ENCODE results near the gene NYNRIN.

NYNRIN gene

GRCh38 chr14:24414077-24414476 is 15.3 kb downstream of the NYNRIN start:
- FAIRE-seq (no peak), DNase-seq (ENCODE audit: low spot score) (no peak)

DNA sequence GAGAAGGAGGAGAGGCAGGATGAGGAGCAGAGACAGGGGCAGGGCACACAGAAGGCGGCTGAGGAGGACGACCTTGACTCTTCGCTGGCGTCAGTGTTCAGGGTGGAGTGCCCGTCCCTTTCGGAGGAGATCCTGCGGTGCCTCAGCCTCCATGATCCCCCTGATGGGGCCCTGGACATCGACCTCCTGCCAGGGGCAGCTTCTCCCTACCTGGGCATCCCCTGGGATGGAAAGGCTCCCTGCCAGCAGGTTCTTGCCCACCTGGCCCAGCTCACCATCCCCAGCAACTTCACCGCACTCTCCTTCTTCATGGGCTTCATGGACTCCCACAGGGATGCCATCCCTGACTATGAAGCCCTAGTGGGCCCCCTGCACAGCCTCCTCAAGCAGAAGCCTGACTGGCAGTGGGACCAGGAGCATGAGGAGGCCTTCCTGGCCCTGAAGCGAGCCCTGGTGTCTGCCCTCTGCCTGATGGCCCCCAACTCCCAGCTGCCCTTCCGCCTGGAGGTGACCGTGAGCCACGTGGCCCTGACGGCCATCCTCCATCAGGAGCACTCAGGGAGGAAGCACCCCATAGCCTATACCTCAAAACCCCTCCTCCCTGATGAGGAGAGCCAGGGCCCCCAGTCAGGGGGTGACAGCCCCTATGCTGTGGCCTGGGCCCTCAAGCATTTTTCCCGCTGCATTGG is 16.1 kb downstream of the NYNRIN start:
- DNase-seq (ENCODE audit: low spot score) (no peak), FAIRE-seq (no peak)

DNA sequence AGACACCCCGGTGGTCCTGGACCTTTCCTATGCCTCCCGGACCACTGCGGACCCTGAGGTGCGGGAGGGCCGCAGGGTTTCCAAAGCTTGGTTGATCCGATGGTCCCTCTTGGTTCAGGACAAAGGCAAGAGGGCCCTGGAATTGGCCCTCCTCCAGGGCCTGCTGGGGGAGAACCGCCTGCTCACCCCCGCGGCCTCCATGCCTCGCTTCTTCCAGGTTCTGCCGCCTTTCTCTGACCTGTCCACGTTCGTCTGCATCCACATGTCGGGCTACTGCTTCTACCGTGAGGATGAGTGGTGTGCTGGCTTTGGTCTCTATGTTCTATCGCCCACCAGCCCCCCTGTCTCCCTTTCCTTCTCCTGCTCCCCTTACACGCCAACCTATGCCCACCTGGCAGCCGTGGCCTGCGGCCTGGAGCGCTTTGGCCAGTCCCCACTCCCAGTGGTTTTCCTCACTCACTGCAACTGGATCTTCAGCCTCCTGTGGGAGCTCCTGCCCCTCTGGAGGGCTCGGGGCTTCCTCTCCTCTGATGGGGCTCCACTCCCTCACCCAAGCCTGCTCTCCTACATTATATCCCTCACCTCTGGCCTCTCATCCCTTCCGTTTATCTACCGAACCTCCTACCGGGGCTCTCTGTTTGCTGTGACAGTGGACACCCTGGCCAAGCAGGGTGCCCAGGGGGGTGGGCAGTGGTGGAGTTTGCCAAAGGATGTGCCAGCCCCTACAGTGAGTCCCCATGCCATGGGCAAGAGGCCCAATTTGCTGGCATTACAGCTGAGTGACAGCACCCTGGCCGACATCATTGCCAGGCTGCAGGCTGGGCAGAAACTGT is 16.8 kb downstream of the NYNRIN start:
- DNase-seq (ENCODE audit: low spot score) (no peak), FAIRE-seq (no peak)

DNA sequence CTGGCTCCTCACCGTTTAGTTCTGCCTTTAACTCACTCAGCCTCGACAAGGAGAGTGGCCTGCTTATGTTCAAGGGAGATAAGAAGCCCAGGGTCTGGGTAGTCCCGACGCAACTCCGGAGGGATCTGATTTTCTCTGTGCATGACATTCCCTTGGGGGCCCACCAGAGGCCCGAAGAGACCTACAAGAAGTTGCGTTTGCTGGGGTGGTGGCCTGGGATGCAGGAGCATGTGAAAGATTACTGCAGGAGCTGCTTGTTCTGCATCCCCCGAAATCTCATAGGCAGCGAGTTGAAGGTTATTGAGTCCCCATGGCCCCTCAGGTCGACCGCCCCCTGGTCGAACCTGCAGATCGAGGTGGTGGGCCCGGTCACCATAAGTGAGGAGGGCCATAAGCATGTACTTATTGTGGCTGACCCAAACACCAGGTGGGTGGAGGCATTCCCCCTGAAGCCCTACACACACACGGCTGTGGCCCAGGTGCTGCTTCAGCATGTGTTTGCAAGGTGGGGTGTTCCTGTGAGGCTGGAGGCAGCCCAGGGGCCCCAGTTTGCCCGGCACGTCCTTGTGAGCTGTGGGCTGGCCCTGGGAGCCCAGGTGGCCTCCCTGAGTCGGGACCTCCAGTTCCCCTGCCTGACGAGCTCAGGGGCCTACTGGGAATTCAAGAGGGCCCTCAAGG is 17.6 kb downstream of the NYNRIN start:
- DNase-seq (ENCODE audit: low spot score) (no peak), FAIRE-seq (no peak)

DNA sequence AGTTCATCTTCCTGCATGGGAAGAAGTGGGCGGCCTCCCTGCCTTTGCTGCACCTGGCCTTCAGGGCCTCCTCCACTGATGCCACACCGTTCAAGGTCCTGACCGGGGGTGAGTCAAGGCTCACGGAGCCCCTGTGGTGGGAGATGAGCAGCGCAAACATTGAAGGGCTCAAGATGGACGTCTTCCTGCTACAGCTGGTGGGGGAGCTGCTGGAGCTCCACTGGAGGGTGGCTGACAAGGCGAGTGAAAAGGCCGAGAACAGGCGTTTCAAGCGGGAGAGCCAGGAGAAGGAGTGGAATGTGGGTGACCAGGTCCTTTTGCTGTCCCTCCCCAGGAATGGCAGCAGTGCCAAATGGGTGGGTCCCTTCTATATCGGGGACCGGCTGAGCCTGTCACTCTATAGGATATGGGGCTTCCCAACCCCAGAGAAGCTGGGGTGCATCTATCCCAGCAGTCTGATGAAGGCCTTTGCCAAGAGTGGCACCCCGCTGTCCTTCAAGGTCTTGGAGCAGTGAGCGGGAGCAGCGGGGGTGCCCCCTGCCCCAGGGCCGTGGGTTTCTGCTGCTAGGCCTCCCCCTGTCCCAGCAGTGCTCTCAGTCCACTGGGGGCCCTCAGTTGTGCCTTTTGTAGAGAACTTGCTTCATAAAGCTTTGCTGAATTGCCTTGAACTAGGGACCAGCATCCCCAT is 18.3 kb downstream of the NYNRIN start:
- FAIRE-seq (no peak), DNase-seq (ENCODE audit: low spot score) (no peak)

- no peak for FAIRE-seq
- DNase-seq (ENCODE audit: low spot score): no peak
Observed at GRCh38 chr14:24417832-24418491, 19.2 kb downstream of the NYNRIN start.

DNA sequence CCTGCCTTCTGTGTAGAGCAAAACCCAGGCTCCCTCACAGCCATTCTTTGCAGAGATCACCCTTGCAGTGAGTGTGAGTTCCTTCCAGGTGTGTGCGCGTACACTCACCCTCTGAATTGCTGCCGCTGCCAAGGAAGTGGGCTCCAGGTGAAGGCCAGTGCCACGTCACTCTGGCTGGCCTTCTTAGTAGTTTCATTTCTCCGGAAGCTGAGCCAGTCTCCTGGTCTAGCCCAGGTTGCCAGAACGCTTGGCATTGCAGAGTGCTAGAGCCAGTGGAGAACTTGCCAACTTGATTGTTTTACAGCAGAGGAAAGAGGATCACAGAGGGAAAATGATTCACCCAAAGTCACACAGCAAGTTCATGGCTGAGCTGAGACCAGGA is 19.7 kb downstream of the NYNRIN start:
- FAIRE-seq: no peak
- DNase-seq (ENCODE audit: low spot score): no peak

GRCh38 chr14:24422261-24422660 is 23.5 kb downstream of the NYNRIN start:
- FAIRE-seq (no peak), DNase-seq (ENCODE audit: low spot score) (no peak)

- FAIRE-seq (no peak), DNase-seq (ENCODE audit: low spot score) (no peak)
Observed at GRCh38 chr14:24422694-24423601, 24.1 kb downstream of the NYNRIN start.

- FAIRE-seq (no peak), DNase-seq (ENCODE audit: low spot score) (no peak)
Observed at GRCh38 chr14:24425704-24426103, 26.9 kb downstream of the NYNRIN start.

GRCh38 chr14:24426150-24426911 is 27.5 kb downstream of the NYNRIN start:
- DNase-seq (ENCODE audit: low spot score) (no peak), FAIRE-seq (no peak)

DNA sequence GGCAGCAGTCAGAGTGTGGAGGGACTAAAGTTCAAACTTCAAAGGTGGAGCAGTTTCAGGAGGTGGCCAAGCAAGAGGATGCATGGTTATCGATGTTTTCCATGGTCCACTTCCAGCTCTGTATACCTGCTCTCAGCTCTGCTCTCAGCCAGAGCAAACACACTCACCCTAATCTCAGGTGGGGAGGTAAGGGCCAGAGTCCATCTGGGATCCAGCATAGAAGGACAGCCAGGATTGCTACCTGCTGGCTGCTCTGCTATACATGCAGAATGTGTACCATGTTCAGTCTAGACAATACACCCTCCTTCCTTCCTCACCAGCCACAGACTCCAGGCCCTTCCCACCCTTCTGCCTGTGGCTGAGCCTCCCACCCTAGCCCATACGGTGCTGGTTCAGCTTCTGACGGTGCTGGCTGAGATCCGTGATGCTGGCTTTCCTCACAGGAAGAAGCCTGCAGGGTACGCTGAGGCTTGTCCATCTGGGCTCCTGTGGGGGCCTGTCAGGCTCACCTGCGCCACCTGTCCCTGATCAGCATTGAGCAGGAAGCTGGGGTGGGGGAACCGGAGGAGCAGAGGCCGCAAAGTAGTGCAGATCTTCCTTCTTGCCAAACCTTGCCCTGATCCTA is 28.2 kb downstream of the NYNRIN start:
- no peak for FAIRE-seq

GRCh38 chr14:24427537-24428508 is 29.0 kb downstream of the NYNRIN start:
- DNase-seq (ENCODE audit: low spot score) (no peak), FAIRE-seq (no peak)

More for the DNA sequence above, 28.2 kb downstream of the NYNRIN start:
- DNase-seq (ENCODE audit: low spot score): no peak

DNA sequence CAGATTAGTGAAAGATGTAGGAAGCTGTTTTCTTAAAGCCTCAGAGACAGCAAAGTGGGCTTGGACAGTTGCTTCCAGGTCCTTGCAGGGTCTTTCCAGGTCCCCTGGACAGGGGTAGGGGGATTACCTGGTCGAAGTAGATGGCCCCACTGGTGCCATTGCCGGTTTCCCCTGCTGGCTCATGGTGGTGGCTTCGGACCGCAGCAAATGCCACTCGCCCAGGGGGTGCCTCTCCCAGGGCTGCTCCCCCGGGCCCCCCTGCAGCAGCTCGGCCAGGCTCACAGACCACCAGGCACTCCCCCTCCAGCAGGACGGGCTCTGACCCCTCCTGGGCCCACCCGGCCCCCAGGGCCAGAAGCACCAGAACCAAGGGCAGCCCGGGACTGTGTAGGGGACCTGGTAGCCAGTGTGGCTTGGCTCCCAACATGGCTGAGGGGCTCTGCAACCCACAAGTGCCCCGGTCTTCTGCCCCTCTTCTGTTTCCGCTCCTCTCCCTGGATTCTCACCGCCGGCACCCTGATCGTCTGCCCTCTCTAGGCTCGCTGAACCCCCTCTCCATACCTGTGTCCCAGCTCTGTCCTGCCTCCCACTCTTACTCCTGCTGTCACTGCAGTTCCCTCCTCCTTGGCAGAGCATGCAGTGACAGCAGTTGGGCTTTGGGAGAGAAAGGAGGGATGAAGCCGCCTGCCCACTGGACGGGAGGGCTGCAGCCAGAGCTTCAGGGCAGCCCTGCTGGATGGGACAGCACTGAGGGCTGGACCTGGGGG is 30.0 kb downstream of the NYNRIN start:
- no peak for FAIRE-seq
- DNase-seq (ENCODE audit: low spot score): no peak

DNA sequence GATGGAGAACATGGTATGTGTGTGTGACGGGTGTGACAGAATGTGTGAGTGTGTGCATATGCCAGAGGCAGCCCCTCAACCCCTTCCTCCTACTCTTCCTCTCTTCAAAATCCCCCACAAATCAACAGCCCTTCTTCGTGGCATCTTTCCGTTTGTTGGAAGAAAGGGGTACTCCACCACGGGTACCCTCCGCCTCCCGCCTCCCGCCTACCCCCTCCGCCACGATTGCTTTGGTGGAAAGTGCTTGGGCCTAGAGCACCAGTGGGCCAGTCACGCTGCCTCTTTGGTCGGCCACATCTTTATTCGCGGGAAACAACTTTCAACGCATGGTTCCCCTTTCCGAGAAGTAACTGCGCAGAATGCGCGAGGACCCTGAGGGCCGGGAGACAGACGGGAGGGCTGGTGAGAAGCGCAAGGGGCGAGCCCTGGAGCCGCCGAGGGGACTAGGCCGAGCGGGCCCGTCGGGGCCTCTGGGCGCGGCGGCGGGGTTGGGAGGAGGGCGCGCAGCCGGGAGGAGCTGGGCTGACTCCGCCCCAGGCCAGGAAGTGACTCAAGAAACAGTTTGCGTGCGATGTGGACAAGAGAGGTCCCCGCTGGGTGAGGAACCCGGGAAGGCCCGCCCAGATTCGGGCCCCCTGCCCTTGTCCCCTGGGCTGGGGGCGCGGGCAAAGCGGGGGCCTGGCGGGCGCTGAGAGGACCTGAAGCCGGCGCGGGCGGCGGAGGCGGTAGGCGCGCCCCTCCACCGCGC is 30.8 kb downstream of the NYNRIN start, which contains the start of the genes CBLN3 and KHNYN:
Gene CBLN3 (minus strand): TSS at position 274 of the 748 bp plus-strand sequence. CDS start 614 bp downstream, outside the sequence.
Gene KHNYN (plus strand): TSS at position 560 of the 748 bp plus-strand sequence. CDS start 777 bp downstream, outside the sequence.
- DNase-seq (ENCODE audit: low spot score) (peak; percentile 96), FAIRE-seq (no peak)

DNA sequence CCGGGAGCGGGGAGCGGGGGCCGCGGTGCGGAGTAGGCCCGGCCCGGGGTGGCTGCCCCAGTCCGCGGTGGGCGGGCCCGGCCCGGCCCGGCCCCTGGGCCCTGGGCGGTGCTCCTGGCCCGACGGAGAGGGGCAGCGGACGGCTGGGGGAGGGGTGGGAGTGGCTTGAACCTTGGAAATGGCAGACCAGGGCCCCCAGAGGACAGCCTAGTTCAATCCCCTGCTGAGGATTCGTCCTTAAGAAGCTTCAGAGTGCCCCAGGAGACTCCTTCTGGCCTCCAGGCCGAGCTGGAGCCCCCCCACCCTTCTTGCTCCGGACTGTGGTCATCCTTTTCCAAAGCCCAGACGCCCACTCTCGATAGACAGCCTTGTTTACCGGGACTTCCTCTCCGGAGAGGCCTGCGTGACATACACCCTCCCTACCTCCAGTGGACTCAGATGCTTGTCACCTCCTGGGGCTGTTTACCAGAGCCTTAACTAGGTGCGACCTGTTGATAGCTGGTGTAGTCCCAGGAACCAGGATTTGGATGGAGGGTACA is 31.4 kb downstream of the NYNRIN start:
- FAIRE-seq (no peak), DNase-seq (ENCODE audit: low spot score) (peak; percentile 92)

Data from urothelium cell line (cell line).